H54 (cell line): Measurements from ENCODE around the gene TSPAN10.
A peak's percentile ranks its signal among the peaks of the same experiment; 100 is the strongest.
"Not testable (repeated sequence)": the region's sequence is repeated elsewhere in the genome, so short reads cannot be mapped to it uniquely, and the experiment has no call there.

Experiments used
- DNase-seq: peaks from one replicate; pipeline ENCODE4 v3.0.0; 2011; ENCODE audit warnings: low spot score, mixed read lengths; ENCODE audit not compliant: insufficient read length
- FAIRE-seq: peaks from 3 replicates; lab custom pipeline; 2011; peaks lifted over from hg19 to GRCh38; lab: Jason Lieb, UNC
- POLR2A ChIP-seq: IDR thresholded peaks from 2 replicates; pipeline ENCODE4 v1.6.1; 2011; ENCODE audit warnings: low read depth, mild to moderate bottlenecking, low read length

The TSPAN10 gene

DNA sequence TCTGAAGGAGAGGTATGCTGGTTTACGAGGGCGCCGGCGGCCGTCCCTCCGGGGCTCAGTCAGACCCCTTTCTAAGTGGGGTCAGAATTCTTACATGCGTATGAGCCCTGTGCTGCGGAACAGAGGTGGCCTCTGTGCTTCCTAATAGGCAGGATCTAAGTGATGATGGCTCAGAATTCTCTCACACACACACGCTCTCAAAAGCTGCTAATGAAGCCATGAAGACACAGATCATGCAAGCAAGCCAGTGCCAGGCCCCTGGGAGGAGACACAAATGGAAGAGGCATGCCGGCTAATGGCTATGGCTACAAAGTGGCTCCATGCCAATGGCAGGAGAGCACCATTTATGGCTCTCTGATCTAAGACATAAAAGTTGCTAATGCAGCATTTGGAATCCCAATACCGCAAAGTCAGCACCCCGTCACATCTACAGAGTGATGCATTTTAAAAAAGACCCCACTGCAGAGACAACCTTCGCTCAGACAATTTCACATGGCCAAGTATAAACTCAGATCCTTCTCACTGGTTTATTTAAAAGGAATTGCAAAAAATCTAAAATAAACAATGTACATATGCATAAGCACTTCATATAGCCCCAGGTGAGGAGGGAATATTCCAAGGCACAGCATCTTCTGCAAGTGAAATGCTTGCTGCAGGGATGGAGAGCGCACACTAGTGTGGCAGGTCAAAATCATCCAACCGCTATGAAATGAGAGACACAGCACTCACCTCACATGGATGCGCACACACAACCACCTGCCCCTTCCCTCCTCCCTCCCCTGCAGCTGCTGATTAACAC, 24.6 kb upstream of the TSPAN10 start:
- TF ChIP-seq POLR2A, result no peak
- no peak for FAIRE-seq
- no peak for DNase-seq

- no peak for DNase-seq
- FAIRE-seq, result no peak
- TF ChIP-seq POLR2A, result no peak
These were observed 21.5 kb upstream of the TSPAN10 start for GRCh38 chr17:81615401-81615930.

DNA sequence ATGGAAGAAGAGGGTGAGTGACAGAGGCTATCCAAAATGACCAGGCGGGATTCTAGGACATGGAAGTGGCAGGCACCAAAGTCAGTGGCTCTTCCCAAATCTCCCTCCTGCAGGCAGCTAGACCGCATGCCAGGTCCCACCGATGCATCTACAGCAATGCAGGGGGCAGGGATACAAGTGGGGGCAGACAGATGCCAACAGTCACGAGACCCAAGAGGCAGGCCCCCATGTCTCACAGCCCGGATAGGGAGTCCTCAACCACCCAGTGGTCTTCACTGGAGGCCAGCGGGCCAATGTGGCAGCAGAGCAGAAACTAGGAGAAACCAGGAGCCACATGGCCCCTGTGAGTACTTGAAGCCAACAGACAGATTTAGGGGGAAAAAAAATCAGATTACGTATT, 20.1 kb upstream of the TSPAN10 start:
- FAIRE-seq (no peak), DNase-seq (no peak)
- no peak for TF ChIP-seq POLR2A

DNA sequence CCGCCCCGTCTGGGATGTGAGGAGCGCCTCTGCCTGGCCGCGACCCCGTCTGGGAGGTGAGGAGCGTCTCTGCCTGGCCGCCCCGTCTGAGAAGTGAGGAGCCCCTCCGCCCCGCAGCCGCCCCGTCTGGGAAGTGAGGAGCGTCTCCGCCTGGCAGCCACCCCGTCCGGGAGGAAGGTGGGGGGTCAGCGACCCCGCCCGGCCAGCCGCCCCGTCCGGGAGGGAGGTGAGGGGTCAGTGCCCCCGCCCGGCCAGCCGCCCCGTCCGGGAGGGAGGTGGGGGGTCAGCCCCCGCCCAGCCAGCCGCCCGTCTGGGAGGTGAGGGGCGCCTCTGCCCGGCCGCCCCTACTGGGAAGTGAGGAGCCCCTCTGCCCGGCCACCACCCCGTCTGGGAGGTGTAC, 18.7 kb upstream of the TSPAN10 start:
- not testable (repeated sequence) for FAIRE-seq, DNase-seq

DNA sequence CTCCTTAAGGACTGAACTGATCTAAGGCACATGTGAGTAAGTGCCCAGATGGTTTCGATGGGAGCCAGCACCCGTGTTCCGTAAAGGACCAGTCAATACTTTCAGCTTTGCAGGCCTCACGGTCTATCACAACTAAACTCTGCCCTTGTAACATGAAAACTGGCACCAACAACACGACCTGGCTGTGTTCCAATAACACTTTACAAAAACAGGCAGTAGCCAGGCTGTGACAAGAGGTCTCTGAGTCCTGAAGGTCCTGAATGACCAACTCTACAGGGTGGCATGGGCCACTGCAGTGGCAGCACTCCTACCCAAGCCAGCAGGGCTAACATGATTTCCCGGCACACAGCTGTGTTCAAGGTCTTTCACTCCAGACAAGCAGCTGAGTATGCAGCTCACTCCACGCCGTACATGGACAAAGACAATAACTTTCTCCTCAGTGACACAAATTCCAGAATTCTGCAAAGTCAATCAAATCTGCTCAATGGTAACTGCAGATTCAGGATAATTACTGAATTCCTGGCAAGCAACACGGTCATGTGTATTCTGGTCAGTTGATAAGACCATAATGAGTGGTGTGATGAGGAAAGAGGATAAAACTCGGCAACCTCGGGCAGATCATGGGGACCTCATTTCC, 15.4 kb upstream of the TSPAN10 start:
- no peak for DNase-seq
- TF ChIP-seq POLR2A, result no peak
- FAIRE-seq, result no peak

DNA sequence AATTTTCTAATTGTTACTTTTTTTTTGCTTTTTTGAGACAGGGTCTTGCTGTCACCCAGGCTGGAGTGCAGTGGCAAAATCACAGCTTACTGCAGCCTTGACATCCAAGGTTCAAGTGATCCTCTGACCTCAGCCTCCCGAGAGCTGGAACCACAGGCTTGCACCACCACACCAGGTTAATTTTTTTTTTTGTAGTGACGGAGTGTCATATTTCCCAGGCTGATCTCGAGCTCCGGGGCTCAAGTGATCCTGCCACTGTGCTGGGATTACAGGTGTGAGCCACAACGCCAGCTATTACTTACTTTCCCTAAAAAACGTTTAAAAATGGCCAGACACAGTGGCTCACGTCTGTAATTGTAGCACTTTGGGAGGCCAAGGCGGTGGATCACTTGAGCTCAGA, 6.7 kb upstream of the TSPAN10 start:
- DNase-seq (no peak), FAIRE-seq (no peak)
- TF ChIP-seq POLR2A, result no peak

DNA sequence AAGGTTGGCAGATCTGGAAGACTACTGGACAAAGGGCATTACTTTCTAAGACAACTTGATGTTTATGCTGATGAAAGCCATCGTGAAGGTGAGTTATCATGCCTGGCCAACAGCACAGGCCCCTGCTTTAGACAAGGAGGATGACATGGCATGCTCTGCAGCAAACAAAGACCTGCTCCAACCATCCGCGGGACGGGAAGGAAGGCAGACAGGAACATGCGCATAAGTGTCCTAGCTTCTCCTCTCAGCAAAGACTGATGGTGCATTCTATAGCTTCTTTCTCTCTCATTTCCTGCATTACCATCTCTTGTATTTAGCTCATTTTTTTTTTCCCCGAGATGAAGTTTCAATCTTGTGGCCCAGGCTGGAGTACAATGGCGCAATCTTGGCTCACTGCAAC, 5.5 kb upstream of the TSPAN10 start:
- TF ChIP-seq POLR2A, result no peak
- DNase-seq (no peak), FAIRE-seq (no peak)

GRCh38 chr17:81635431-81635830, 1.6 kb upstream of the TSPAN10 start:
- TF ChIP-seq POLR2A, result no peak
- FAIRE-seq (no peak), DNase-seq (no peak)

DNA sequence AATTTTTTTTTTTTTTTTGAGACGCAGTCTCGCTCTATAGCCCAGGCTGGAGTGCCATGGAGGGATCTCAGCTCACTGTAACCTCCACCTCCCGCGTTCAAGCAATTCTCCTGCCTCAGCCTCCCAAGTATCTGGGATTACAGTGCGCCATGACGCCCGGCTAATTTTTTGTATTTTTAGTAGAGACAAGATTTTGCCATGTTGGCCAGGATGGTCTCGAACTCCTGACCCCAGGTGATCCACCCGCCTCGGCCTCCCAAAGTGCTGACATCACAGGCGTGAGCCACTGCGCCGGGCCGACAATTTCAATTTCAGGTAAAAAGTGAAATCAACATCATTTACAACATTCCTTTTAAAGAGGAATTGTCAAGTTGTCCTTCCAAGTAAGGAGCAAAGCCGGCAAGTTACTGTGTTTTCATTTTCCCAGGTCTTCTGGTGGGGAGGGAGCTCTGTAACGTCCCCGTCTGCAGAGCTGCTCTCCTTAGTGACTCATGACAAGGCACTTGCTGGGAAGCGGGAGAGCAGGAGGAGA, 957 bp upstream of the TSPAN10 start:
- peak; percentile 80 for DNase-seq
- FAIRE-seq, result no peak
- TF ChIP-seq POLR2A, result no peak

GRCh38 chr17:81638683-81639082, 1.7 kb downstream of the TSPAN10 start:
- FAIRE-seq (no peak), DNase-seq (no peak)
- TF ChIP-seq POLR2A, result no peak

GRCh38 chr17:81640011-81640410, 3.0 kb downstream of the TSPAN10 start:
- DNase-seq (no peak), FAIRE-seq (no peak)
- TF ChIP-seq POLR2A, result no peak

GRCh38 chr17:81641825-81642489, 5.0 kb downstream of the TSPAN10 start:
- DNase-seq (peak; percentile 99), FAIRE-seq (no peak)
- TF ChIP-seq POLR2A, result 0 out of 2 replicates have a peak, but pooled peaks have one; percentile 19

- TF ChIP-seq POLR2A, result no peak
- no peak for FAIRE-seq
These were observed 7.5 kb downstream of the TSPAN10 start for GRCh38 chr17:81644496-81644895.

More at GRCh38 chr17:81644496-81644895, 7.5 kb downstream of the TSPAN10 start:
- DNase-seq, result no peak
